Right lung (tissue), 5 donors: ENCODE results near the gene B3GALNT2. TPM values are rescaled to one million over a fixed set of nuclear protein-coding genes. Genes with fewer than 3 reads are reported as not detected.
A peak's percentile ranks its signal among the peaks of the same experiment; 100 is the strongest.
"Not testable (repeated sequence)": the region's sequence is repeated elsewhere in the genome, so short reads cannot be mapped to it uniquely, and the experiment has no call there.

ENCODE experiments used
- DNase-seq, 2 donors: peaks; one replicate each; pipeline ENCODE4 v3.0.0-alpha.2; 2013
- polyA plus RNA-seq, 5 donors: library from polyadenylated mRNA; unstranded; fragments of 120-200 nt; gene quantifications; one replicate each; pipeline versions ENCODE4 v1.2.1 to v1.2.3, GENCODE V29; 2013; ENCODE audit warnings: inconsistent platforms in 1 of 5, low replicate concordance in 1 of 5; ENCODE audit not compliant: insufficient read length in 5 of 5, insufficient read depth in 1 of 5

B3GALNT2 gene
- polyA plus RNA-seq, 5 donors = 16.2 to 30.1 (median 24.0) TPM

GRCh38 chr1:235504494-235505222, 406 bp upstream of the B3GALNT2 start:
- peak; percentile 99 for DNase-seq

GRCh38 chr1:235503403-235504121, 690 bp downstream of the B3GALNT2 start:
- peak; percentile 63 to 67 for DNase-seq

- DNase-seq = peak; percentile 18 to 27
Measured at GRCh38 chr1:235502601-235503402, 1.4 kb downstream of the B3GALNT2 start.

DNA sequence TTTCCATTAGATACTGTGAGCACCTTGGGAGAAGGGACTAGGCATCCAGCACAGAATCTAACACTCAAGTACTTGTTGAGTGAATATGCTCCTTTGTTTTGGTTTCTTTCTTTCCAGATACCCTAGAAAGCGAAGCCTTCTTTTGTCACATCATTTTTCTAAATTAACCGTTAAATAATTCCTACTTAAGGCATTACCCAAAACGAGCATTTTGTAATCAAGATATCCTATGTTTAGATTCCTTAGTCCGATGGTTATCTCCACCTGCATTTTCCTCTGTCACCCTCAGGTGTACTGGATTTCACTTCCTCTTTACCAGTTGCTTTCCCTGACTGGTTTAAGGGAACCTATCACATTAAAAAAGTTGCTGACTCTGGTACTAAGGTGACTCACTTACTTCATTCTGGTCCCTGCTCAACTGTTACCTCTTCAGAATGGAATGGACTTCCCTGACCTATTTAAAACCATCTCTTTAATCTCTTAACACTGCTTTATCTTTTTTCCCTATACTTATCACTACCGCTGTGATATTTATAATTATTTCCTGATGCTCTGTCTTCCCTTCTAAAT, 3.2 kb downstream of the B3GALNT2 start:
- DNase-seq = no peak

DNA sequence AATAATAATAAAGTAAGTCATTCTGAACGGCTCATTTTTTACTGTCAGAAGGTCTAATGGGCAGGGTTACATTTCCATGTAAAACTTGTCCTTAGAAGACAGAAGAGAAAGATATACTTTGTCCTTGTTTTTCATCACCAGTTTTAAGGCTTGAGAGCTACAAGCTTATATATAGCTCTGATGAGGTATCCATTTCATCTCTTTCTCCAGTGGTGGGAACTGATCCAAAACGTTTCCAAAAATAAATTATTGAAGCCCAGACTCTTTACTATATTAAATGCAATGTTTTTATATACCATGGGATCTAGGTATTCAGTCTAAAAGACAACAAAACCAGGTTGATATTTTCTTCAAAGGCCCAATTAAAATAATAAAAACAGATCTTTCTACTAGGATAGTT, 8.7 kb downstream of the B3GALNT2 start:
- DNase-seq = no peak

DNA sequence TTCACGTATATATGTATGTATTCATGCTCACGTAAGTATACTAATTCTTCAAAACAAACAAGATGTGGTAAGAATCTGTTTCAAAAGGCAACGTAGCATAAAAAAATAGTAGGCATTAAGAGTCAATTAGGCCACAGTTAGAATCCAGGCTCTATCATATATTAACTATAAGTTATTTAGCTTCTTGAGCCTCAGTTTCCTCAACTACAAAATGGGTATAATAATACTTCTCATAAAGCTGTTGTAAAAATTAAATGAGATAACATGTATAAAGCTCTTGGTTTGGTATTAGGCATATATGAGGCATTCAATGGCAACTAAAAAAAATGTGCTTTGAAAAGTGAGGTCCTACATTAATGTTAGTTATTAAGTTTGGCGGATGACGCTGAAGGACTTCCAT, 9.2 kb downstream of the B3GALNT2 start:
- DNase-seq = no peak

GRCh38 chr1:235494531-235494930, 9.7 kb downstream of the B3GALNT2 start:
- DNase-seq = no peak

- no peak for DNase-seq
Measured at GRCh38 chr1:235491644-235492043, 12.6 kb downstream of the B3GALNT2 start.

DNA sequence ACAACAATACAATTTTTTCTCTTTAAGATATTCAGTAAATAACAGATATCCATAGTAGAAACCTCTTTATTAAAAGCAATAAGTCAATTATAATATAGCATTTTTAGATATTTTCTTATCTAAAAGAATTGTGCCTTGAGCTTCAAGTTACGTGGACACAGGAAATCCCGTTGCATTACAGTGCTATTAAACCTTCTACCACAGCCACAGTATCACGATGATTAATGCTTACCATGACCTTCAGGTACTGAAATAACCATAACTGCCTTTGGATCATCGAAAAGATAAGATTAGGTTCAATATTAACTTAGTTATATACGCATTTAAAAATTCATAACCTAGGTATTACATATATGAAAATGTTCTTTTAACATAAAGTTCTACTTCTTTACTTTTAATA, 17.9 kb downstream of the B3GALNT2 start:
- DNase-seq = no peak

DNA sequence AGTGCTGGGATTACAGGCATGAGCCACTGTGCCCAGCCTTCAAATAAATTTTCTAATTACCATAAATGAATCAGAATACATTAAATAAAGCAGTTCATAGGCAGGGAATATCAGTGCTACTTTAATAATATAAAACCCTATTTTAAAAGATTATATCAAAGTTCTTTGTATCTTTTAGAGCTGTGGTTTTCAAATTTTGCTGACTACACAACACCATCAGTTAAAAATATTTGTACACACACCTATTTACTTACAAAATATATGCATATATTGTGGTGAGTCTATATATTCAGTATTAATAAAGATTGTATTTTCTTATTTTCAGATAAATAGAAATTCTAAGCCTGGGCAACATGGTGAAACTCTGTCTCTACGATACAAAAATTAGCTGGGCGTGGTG, 18.7 kb downstream of the B3GALNT2 start:
- no peak for DNase-seq

GRCh38 chr1:235483090-235483489, 21.2 kb downstream of the B3GALNT2 start:
- DNase-seq = no peak

GRCh38 chr1:235473806-235474205, 30.4 kb downstream of the B3GALNT2 start:
- DNase-seq = no peak

- DNase-seq = no peak
Measured at GRCh38 chr1:235470741-235471439, 33.4 kb downstream of the B3GALNT2 start.

GRCh38 chr1:235469897-235470296, 34.4 kb downstream of the B3GALNT2 start:
- not testable (repeated sequence) for DNase-seq

GRCh38 chr1:235468970-235469369, 35.3 kb downstream of the B3GALNT2 start:
- DNase-seq = no peak

GRCh38 chr1:235468004-235468403, 36.2 kb downstream of the B3GALNT2 start:
- peak; percentile 31 to 43 for DNase-seq

DNA sequence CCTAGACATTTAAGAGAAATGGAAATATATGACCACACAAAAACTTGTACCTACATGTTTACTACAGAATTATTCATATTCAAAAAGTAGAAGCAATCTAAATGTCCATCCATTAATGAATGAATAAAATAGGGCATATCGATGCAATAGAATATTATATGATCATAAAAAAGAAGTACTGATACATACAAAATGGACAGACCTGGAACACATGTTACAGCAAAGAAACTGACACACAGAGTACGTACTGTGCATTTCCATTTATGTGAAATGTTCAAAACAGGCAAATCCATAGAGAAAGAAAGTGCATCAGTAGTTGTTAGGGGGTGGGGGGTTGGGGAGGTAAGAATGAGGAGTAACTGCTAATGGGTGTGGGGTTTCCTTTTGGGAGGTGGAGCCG, 39.2 kb downstream of the B3GALNT2 start:
- DNase-seq = no peak

- not testable (repeated sequence) for DNase-seq
Measured at GRCh38 chr1:235462832-235463231, 41.4 kb downstream of the B3GALNT2 start.

DNA sequence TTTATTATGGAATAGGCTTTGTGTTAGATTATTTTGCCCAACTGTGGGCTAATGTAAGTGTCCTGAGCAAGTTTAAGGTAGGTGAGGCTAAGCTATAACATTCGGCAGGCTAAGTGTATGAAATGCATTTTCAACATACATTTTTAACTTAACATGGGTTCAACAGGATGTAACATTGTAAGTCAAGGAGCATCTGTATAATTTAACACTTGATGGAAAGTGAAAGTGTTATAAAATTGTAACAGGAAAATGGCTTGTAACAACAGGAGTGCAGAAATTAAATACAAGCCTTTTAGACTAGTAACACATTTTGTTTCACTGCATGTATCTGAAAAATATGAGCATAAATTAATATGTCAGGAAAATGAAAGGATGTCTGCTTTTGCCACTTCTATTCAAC, 42.3 kb downstream of the B3GALNT2 start:
- DNase-seq = no peak

- DNase-seq = no peak
Measured at GRCh38 chr1:235460770-235461169, 43.5 kb downstream of the B3GALNT2 start.

- DNase-seq = not testable (repeated sequence)
Measured at GRCh38 chr1:235457856-235458255, 46.4 kb downstream of the B3GALNT2 start.
